B cell (primary cell): ENCODE measurements around the gene LAMA2. TPM values are rescaled to one million over a fixed set of nuclear protein-coding genes. Genes with fewer than 3 reads are reported as not detected.

Experiments
- ATAC-seq: fragments of 200-7000 bp; cut with Tn5 transposase; one replicate; pipeline ENCODE4 v1.10.0; 2021; ENCODE audit warnings: low read depth, mild to moderate bottlenecking, moderate number of reproducible peaks, moderate library complexity
- CTCF ChIA-PET: fragments of 350-600 bp; sonication (Branson Sonifier 250); formaldehyde crosslinking; loops from one replicate; lab custom pipeline; 2021; ENCODE audit warnings: antibody characterized with exemption, inconsistent platforms; lab: Charles Lee
- POLR2A ChIA-PET: fragments of 350-600 bp; sonication (Branson Sonifier 250); formaldehyde crosslinking; loops from one replicate; lab custom pipeline; 2021; ENCODE audit warnings: antibody characterized with exemption; lab: Charles Lee
- DNase-seq: peaks from one replicate; pipeline ENCODE4 v3.0.0; 2013
- H2AFZ ChIP-seq: 2 replicates; pipeline ENCODE4 v1.6.1; 2012; ENCODE audit warnings: mild to moderate bottlenecking, low read depth, low read length; ENCODE audit not compliant: insufficient read depth, poor library complexity, severe bottlenecking
- H3K27ac ChIP-seq, 2 donors: 1 replicate in 1 of 2; 2 replicates in 1 of 2; pipeline ENCODE4 v1.5.1; 2012 to 2013; ENCODE audit warnings: low read length in 2 of 2, mild to moderate bottlenecking in 2 of 2, moderate library complexity in 1 of 2
- H3K27me3 ChIP-seq, 4 experiments: fragments of 200-600 bp in 1 of 4; sonication (generic) in 1 of 4; replicated peaks in 1 of 4; 1 replicate in 2 of 4; 2 replicates in 2 of 4; pipeline versions ENCODE4 v1.6.1 to v1.7.0; 2013 to 2016; ENCODE audit warnings: low read length in 3 of 4, mild to moderate bottlenecking in 2 of 4, mixed read lengths in 1 of 4, moderate library complexity in 1 of 4; ENCODE audit not compliant: insufficient read depth in 4 of 4, control insufficient read depth in 3 of 4; ENCODE audit errors: control extremely low read depth in 1 of 4
- H3K36me3 ChIP-seq, 2 experiments: replicated peaks in 1 of 2; 1 replicate in 1 of 2; 2 replicates in 1 of 2; pipeline versions ENCODE4 v1.6.1 to v1.7.1; 2013; ENCODE audit warnings: low read length in 1 of 2; ENCODE audit not compliant: insufficient read depth in 2 of 2, control insufficient read depth in 1 of 2; ENCODE audit errors: control extremely low read depth in 1 of 2, extremely low read depth in 1 of 2
- H3K4me1 ChIP-seq, 2 donors: fragments of 200-600 bp in 1 of 2; sonication (generic) in 1 of 2; 1 replicate in 1 of 2; 2 replicates in 1 of 2; pipeline versions ENCODE4 v1.5.1 to v1.6.1; 2013 to 2017; ENCODE audit warnings: low read length in 2 of 2; ENCODE audit not compliant: control insufficient read depth in 2 of 2, insufficient read depth in 2 of 2
- H3K4me2 ChIP-seq: replicated peaks from 2 replicates; pipeline ENCODE3; 2012; ENCODE audit warnings: mild to moderate bottlenecking, low read depth, low read length; ENCODE audit not compliant: poor library complexity, severe bottlenecking
- H3K4me3 ChIP-seq, 5 experiments: fragments of 200-600 bp in 1 of 5; sonication (generic) in 1 of 5; 1 replicate in 3 of 5; 2 replicates in 2 of 5; pipeline versions ENCODE4 v1.5.1 to v1.7.0; 2011 to 2016; ENCODE audit warnings: low read length in 4 of 5, mild to moderate bottlenecking in 4 of 5, low read depth in 2 of 5, control low read depth in 1 of 5, moderate library complexity in 1 of 5; ENCODE audit not compliant: insufficient read depth in 1 of 5; ENCODE audit errors: control extremely low read depth in 1 of 5, extremely low read depth in 1 of 5
- H3K79me2 ChIP-seq: fragments of 200-600 bp; sonication (generic); one replicate; pipeline ENCODE4 v1.6.0; 2016; ENCODE audit warnings: low read length; ENCODE audit not compliant: control insufficient read depth, insufficient read depth
- H3K9ac ChIP-seq: fragments of 200-600 bp; sonication (generic); 2 replicates; pipeline ENCODE4 v1.6.1; 2017; ENCODE audit warnings: mild to moderate bottlenecking, low read length, moderate library complexity
- H3K9me3 ChIP-seq, 3 donors: one replicate each; pipeline versions ENCODE4 v1.6.1 to v1.7.1; 2013; ENCODE audit warnings: low read length in 2 of 3; ENCODE audit not compliant: control insufficient read depth in 2 of 3, insufficient read depth in 1 of 3; ENCODE audit errors: control extremely low read depth in 1 of 3
- H4K20me1 ChIP-seq: 2 replicates; pipeline ENCODE4 v1.6.0; 2012; ENCODE audit warnings: mild to moderate bottlenecking, low read length; ENCODE audit not compliant: insufficient read depth, control insufficient read depth, poor library complexity, severe bottlenecking
- H3K27ac Mint-ChIP-seq: one replicate; pipeline ENCODE4 v1.8.0; 2021; ENCODE audit warnings: mixed read lengths
- H3K27me3 Mint-ChIP-seq: one replicate; pipeline ENCODE4 v1.8.0; 2021; ENCODE audit warnings: mixed read lengths
- H3K4me1 Mint-ChIP-seq: one replicate; pipeline ENCODE4 v1.8.0; 2021; ENCODE audit warnings: mixed read lengths
- H3K4me3 Mint-ChIP-seq: one replicate; pipeline ENCODE4 v1.8.0; 2021; ENCODE audit warnings: mixed read lengths
- H3K9me3 Mint-ChIP-seq: one replicate; pipeline ENCODE4 v1.8.0; 2022; ENCODE audit warnings: mixed read lengths; ENCODE audit not compliant: insufficient read depth
- EZH2 ChIP-seq: IDR thresholded peaks from 2 replicates; pipeline ENCODE4 v1.6.1; 2012; ENCODE audit warnings: borderline replicate concordance, low read depth, mild to moderate bottlenecking, moderate library complexity, low read length; ENCODE audit not compliant: insufficient read depth, poor library complexity, severe bottlenecking
- WGBS: methylation state at CpG from one replicate; pipeline ENCODE4 v1.1.5; 2013; ENCODE audit warnings: missing lambda C conversion rate; ENCODE audit not compliant: insufficient coverage; 5-methylcytosine and 5-hydroxymethylcytosine counted together
- intact Hi-C: fragments of 100-400 bp; cut with micrococcal nuclease; formaldehyde crosslinking; loops from one replicate; pipeline ENCODE4 v1.10.0; 2022
- polyA plus RNA-seq: library from polyadenylated mRNA; depleted of rRNA; stranded (reverse); fragments of >200 nt; gene quantifications from 2 replicates; pipeline ENCODE4 v1.2.3, GENCODE V29; 2012
- total RNA-seq, 2 donors: library from RNA; stranded (reverse); fragments of 120-200 nt in 1 of 2; gene quantifications; 1 replicate in 1 of 2; 2 replicates in 1 of 2; pipeline versions ENCODE4 v1.2.3 to v1.2.4, GENCODE V29; 2013 to 2022
- TF ChIP-seq, protein P1 (sequence below): fragments of 200-600 bp; IDR thresholded peaks from one replicate; pipeline ENCODE4 v1.8.0; 2022; ENCODE audit warnings: antibody characterized with exemption, mild to moderate bottlenecking

The LAMA2 gene
- total and polyA plus RNA-seq, 2 donors (not counting 1 experiment from before 2014, with no cell fraction given) = 0.16 TPM; not detected in 1

DNA sequence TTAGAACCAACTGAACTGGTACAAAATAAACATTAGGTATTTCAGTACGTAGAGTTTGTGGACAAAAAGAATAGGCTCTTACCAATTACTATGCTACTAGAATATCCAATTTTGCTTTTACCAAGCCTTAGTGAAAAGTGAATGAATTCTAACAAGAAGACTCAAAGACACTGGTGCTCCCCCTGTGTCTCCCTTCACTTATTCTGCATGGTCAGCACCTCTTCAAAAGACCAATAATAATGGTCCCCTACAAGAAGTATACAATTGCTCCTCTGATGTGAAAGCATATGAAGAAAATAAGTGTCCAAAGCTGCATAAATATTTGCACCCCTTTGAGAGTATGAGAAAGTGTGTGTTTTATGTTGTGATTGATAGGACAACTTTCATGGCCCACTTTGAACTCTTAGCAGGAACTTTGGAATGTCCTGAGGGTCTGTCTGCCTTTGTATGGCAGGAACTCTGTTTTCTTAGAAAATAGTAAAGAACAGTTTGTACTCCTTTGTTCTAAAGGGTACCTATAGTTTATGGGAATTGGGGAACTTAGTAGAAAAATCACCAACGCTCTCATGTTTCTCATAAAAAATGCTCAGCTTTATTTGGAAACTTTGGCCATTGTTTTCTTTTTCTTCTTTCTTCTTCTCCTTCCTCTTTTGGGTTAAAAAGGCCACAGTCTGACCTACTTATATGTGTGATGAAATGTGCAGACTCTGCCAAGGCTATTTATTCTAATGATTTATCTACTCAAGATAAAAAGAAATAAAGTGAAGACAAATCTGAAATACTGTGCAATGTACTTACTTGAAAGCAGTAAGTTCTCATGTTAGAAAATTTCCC is 352.4 kb downstream of the LAMA2 start:
- Mint-ChIP-seq H3K27me3 (no peaks in the 10 kb centered on the region), H3K9me3 (no peaks in the 10 kb centered on the region), H3K4me1 (peaks cover 29% of the 10 kb centered on the region), H3K27ac (peak overlapping the region; percentile 73), H3K4me3 (peak overlapping the region; percentile 32)
- no peak for TF ChIP-seq EZH2
- TF ChIP-seq, protein P1, sequence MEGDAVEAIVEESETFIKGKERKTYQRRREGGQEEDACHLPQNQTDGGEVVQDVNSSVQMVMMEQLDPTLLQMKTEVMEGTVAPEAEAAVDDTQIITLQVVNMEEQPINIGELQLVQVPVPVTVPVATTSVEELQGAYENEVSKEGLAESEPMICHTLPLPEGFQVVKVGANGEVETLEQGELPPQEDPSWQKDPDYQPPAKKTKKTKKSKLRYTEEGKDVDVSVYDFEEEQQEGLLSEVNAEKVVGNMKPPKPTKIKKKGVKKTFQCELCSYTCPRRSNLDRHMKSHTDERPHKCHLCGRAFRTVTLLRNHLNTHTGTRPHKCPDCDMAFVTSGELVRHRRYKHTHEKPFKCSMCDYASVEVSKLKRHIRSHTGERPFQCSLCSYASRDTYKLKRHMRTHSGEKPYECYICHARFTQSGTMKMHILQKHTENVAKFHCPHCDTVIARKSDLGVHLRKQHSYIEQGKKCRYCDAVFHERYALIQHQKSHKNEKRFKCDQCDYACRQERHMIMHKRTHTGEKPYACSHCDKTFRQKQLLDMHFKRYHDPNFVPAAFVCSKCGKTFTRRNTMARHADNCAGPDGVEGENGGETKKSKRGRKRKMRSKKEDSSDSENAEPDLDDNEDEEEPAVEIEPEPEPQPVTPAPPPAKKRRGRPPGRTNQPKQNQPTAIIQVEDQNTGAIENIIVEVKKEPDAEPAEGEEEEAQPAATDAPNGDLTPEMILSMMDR = no peak
- WGBS = no CpG with 5 or more reads among the region's 2 CpGs
- Histone ChIP-seq H3K36me3 (no peaks in the 10 kb centered on the region), H3K9ac (peak overlapping the region; percentile 15), H3K4me2 (peak overlapping the region; percentile 38), H3K27ac (peak overlapping the region in 1 of 2 donors; percentile 34), H3K4me1 (peaks cover 15 to 18% of the 10 kb centered on the region in 2 donors), H3K79me2 (no peaks in the 10 kb centered on the region), H4K20me1 (no peaks in the 10 kb centered on the region), H3K9me3 (no peaks in the 10 kb centered on the region), H2AFZ (no peak overlapping the region), H3K4me3 (no peak overlapping the region), H3K27me3 (no peaks in the 10 kb centered on the region)
- CTCF ChIA-PET = no interaction called here
- intact Hi-C loops = no loop called here
- DNase-seq = no peak
- ATAC-seq = no peak
- POLR2A ChIA-PET = no interaction called here

DNA sequence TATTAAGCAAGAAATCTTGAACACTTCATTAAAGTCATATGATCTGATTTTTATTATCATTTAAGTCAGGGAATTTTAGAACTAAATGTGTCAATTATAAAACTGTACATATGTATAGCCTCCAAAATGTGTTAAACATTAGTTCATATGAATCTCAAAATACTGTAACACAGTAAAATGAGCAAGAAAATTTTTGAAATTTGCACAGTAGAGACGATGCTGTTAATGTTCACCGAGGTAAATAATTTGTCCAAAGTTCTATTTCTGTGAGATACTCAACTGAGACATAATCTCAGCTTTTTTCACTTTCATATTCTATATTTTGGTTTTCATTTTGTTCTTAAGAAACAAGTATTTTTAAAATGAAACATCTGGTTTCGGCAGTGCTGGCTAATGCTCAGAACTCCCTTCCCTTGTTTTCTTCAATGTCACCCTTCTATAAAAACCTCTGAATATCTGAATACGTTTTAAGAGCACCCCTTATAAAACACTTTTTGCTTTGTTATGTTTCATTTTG is 353.1 kb downstream of the LAMA2 start:
- peak overlapping the region; percentile 15 for H3K9ac ChIP-seq
- ChIA-PET CTCF (no interaction called here), POLR2A (no interaction called here)
- Mint-ChIP-seq H3K9me3 (no peaks in the 10 kb centered on the region), H3K4me1 (peaks cover 29% of the 10 kb centered on the region), H3K27me3 (no peaks in the 10 kb centered on the region), H3K4me3 (peak overlapping the region; percentile 32), H3K27ac (peak overlapping the region; percentile 73)
- H3K27ac ChIP-seq = peak overlapping the region in 1 of 2 donors; percentile 34
- H3K36me3 ChIP-seq = no peaks in the 10 kb centered on the region
- H3K4me3 ChIP-seq = peak overlapping the region in 1 of 5 experiments; percentile 5
- H3K9me3 ChIP-seq = no peaks in the 10 kb centered on the region
- no peaks in the 10 kb centered on the region for H3K27me3 ChIP-seq
- H3K4me1 ChIP-seq = peaks cover 15 to 18% of the 10 kb centered on the region in 2 donors
- H3K79me2 ChIP-seq = no peaks in the 10 kb centered on the region
- no peak for DNase-seq
- no peaks in the 10 kb centered on the region for H4K20me1 ChIP-seq
- H3K4me2 ChIP-seq = peak overlapping the region; percentile 38
- ATAC-seq = no peak
- WGBS = 100% methylated on average over 1 of the region's 4 CpGs
- intact Hi-C loops = no loop called here
- H2AFZ ChIP-seq = no peak overlapping the region
- TF ChIP-seq EZH2 = no peak
- TF ChIP-seq, protein P1 = no peak
